H1 (cell line): ENCODE data around the gene MMAB. TPM values are rescaled to one million over a fixed set of nuclear protein-coding genes. Genes with fewer than 3 reads are reported as not detected.

Experiments
- CTCF ChIA-PET: fragments of 300-600 bp; sonication (Branson Sonifier 250); formaldehyde crosslinking; loops from one replicate; lab custom pipeline; 2021; ENCODE audit not compliant: partially characterized antibody; lab: Charles Lee
- POLR2A ChIA-PET: fragments of 300-600 bp; sonication (Branson Sonifier 250); formaldehyde crosslinking; loops from one replicate; lab custom pipeline; 2021; ENCODE audit warnings: inconsistent platforms; ENCODE audit not compliant: partially characterized antibody; lab: Charles Lee
- DNase-seq, 2 experiments: peaks; one replicate each; pipeline versions ENCODE4 v3.0.0 to v3.0.0-alpha.2; 2010 to 2022; ENCODE audit warnings: low spot score in 2 of 2, low read depth in 1 of 2, mixed read lengths in 1 of 2
- FAIRE-seq: peaks from 2 replicates; lab custom pipeline; 2011; peaks lifted over from hg19 to GRCh38; lab: Jason Lieb, UNC
- H2AFZ ChIP-seq: 2 replicates; pipeline ENCODE4 v1.8.1; 2012; ENCODE audit warnings: low read length, inconsistent platforms
- H2AK5ac ChIP-seq: 2 replicates; pipeline ENCODE4 v1.6.1; 2013; ENCODE audit warnings: low read depth, low read length
- H2BK120ac ChIP-seq: replicated peaks from 2 replicates; pipeline ENCODE3; 2013; ENCODE audit warnings: low read depth, low read length, inconsistent platforms
- H2BK12ac ChIP-seq: 2 replicates; pipeline ENCODE4 v1.6.1; 2013; ENCODE audit warnings: low read depth, low read length
- H2BK15ac ChIP-seq: 2 replicates; pipeline ENCODE4 v1.6.1; 2013; ENCODE audit warnings: low read length
- H2BK20ac ChIP-seq: 2 replicates; pipeline ENCODE4 v1.6.1; 2013; ENCODE audit warnings: low read length
- H2BK5ac ChIP-seq: 2 replicates; pipeline ENCODE4 v1.6.1; 2013; ENCODE audit warnings: low read depth, low read length
- H3K14ac ChIP-seq: 2 replicates; pipeline ENCODE4 v1.6.1; 2013; ENCODE audit warnings: inconsistent platforms; ENCODE audit not compliant: insufficient read length
- H3K18ac ChIP-seq: 2 replicates; pipeline ENCODE4 v1.6.1; 2013; ENCODE audit warnings: low read length; ENCODE audit errors: extremely low read depth
- H3K23ac ChIP-seq: 2 replicates; pipeline ENCODE4 v1.6.1; 2013; ENCODE audit warnings: inconsistent platforms; ENCODE audit not compliant: insufficient read length
- H3K23me2 ChIP-seq: 2 replicates; pipeline ENCODE4 v1.6.1; 2013; ENCODE audit warnings: low read depth, low read length
- H3K27ac ChIP-seq: 2 replicates; pipeline ENCODE4 v1.6.1; 2011; ENCODE audit warnings: low read depth, low read length, inconsistent platforms
- H3K27me3 ChIP-seq, 4 experiments: replicated peaks in 1 of 4; 1 replicate in 1 of 4; 2 replicates in 3 of 4; pipeline versions ENCODE4 v1.6.1 to v1.8.1; 2011 to 2013; ENCODE audit warnings: low read length in 3 of 4, mild to moderate bottlenecking in 3 of 4, inconsistent platforms in 2 of 4, mixed read lengths in 2 of 4, moderate library complexity in 1 of 4; ENCODE audit not compliant: control insufficient read depth in 3 of 4, insufficient read depth in 3 of 4; ENCODE audit errors: extremely low read depth in 1 of 4
- H3K36me3 ChIP-seq, 4 experiments: 2 replicates each; pipeline versions ENCODE4 v1.6.1 to v1.8.1; 2011 to 2013; ENCODE audit warnings: mild to moderate bottlenecking in 4 of 4, low read length in 3 of 4, moderate library complexity in 2 of 4, control low read depth in 1 of 4, inconsistent platforms in 1 of 4; ENCODE audit not compliant: insufficient read depth in 4 of 4, control insufficient read depth in 2 of 4
- H3K4ac ChIP-seq: replicated peaks from 2 replicates; pipeline ENCODE3; 2013; ENCODE audit warnings: low read length, low read depth, mixed read lengths, inconsistent platforms; ENCODE audit not compliant: insufficient read length
- H3K4me1 ChIP-seq, 4 experiments: replicated peaks in 1 of 4; 1 replicate in 1 of 4; 2 replicates in 3 of 4; pipeline versions ENCODE4 v1.6.1 to v1.8.1; 2011 to 2013; ENCODE audit warnings: low read length in 3 of 4, inconsistent platforms in 2 of 4, mixed read lengths in 1 of 4; ENCODE audit not compliant: insufficient read depth in 4 of 4, control insufficient read depth in 3 of 4
- H3K4me2 ChIP-seq, 2 experiments: 2 replicates each; pipeline versions ENCODE4 v1.6.1 to v1.8.1; 2011 to 2013; ENCODE audit warnings: low read depth in 2 of 2, low read length in 2 of 2, control low read depth in 1 of 2, inconsistent platforms in 1 of 2, mild to moderate bottlenecking in 1 of 2; ENCODE audit not compliant: insufficient read depth in 1 of 2
- H3K4me3 ChIP-seq, 4 experiments: fragments of 200-600, 300-600 bp in 1 of 4; sonication (generic), shearing (Covaris generic), sonication (Bioruptor Twin) in 1 of 4; 2 replicates each; pipeline versions ENCODE4 v1.5.1 to v1.8.1; 2011 to 2016; ENCODE audit warnings: low read length in 4 of 4, low read depth in 3 of 4, control low read depth in 2 of 4, inconsistent platforms in 2 of 4, mild to moderate bottlenecking in 2 of 4, mixed read lengths in 1 of 4, moderate library complexity in 1 of 4; ENCODE audit not compliant: insufficient read depth in 2 of 4; ENCODE audit errors: extremely low read depth in 1 of 4
- H3K56ac ChIP-seq: replicated peaks from 2 replicates; pipeline ENCODE3; 2013; ENCODE audit warnings: low read depth, mild to moderate bottlenecking, mixed read lengths, low read length, inconsistent platforms; ENCODE audit not compliant: insufficient read length
- H3K79me1 ChIP-seq: 2 replicates; pipeline ENCODE4 v1.6.1; 2013; ENCODE audit warnings: low read depth, low read length, control low read depth
- H3K79me2 ChIP-seq, 2 experiments: 2 replicates each; pipeline versions ENCODE4 v1.6.1 to v1.8.1; 2012 to 2013; ENCODE audit warnings: low read length in 2 of 2, mild to moderate bottlenecking in 2 of 2, inconsistent platforms in 1 of 2; ENCODE audit not compliant: insufficient read depth in 2 of 2, control insufficient read depth in 1 of 2
- H3K9ac ChIP-seq, 4 experiments: replicated peaks in 1 of 4; 1 replicate in 1 of 4; 2 replicates in 3 of 4; pipeline versions ENCODE4 v1.6.1 to v1.8.1; 2011 to 2013; ENCODE audit warnings: low read depth in 3 of 4, low read length in 3 of 4, control low read depth in 2 of 4, mild to moderate bottlenecking in 2 of 4, moderate library complexity in 2 of 4, inconsistent platforms in 1 of 4; ENCODE audit errors: extremely low read depth in 1 of 4
- H3K9me3 ChIP-seq, 2 experiments: 2 replicates each; pipeline versions ENCODE4 v1.6.1 to v1.8.1; 2012 to 2013; ENCODE audit warnings: mild to moderate bottlenecking in 2 of 2, moderate library complexity in 2 of 2, control low read depth in 1 of 2, inconsistent platforms in 1 of 2, low read depth in 1 of 2, low read length in 1 of 2, mixed read lengths in 1 of 2; ENCODE audit not compliant: insufficient read depth in 2 of 2
- H4K20me1 ChIP-seq, 2 experiments: replicated peaks in 1 of 2; 2 replicates each; pipeline versions ENCODE3 to v1.8.1; 2011 to 2013; ENCODE audit warnings: inconsistent platforms in 2 of 2, low read length in 2 of 2, mild to moderate bottlenecking in 1 of 2; ENCODE audit not compliant: insufficient read depth in 2 of 2, control insufficient read depth in 1 of 2
- H4K5ac ChIP-seq: 2 replicates; pipeline ENCODE4 v1.6.1; 2013; ENCODE audit warnings: low read length, low read depth, mixed read lengths, inconsistent platforms; ENCODE audit not compliant: insufficient read length
- H4K8ac ChIP-seq: 2 replicates; pipeline ENCODE4 v1.8.0; 2013; ENCODE audit warnings: mild to moderate bottlenecking, moderate library complexity, low read length, inconsistent platforms; ENCODE audit not compliant: insufficient read depth; ENCODE audit errors: extremely low read depth
- H4K91ac ChIP-seq: replicated peaks from 2 replicates; pipeline ENCODE3; 2013; ENCODE audit warnings: low read length, mixed read lengths, inconsistent platforms; ENCODE audit not compliant: insufficient read length
- BACH1 ChIP-seq: IDR thresholded peaks from 2 replicates; pipeline ENCODE4 v1.6.1; 2012; ENCODE audit warnings: low read length, improper control_type of control experiment
- CEBPB ChIP-seq: IDR thresholded peaks from 2 replicates; pipeline ENCODE4 v1.6.1; 2012; ENCODE audit warnings: low read depth, low read length
- CHD1 ChIP-seq: IDR thresholded peaks from 2 replicates; pipeline ENCODE4 v1.6.1; 2012; ENCODE audit warnings: low read depth, low read length, improper control_type of control experiment
- E2F6 ChIP-seq: IDR thresholded peaks from 2 replicates; pipeline ENCODE4 v1.6.1; 2012; ENCODE audit warnings: inconsistent platforms
- KDM1A ChIP-seq: fragments of 200-600, 300-600 bp; sonication (generic); IDR thresholded peaks from 2 replicates; pipeline ENCODE4 v1.7.1; 2016; ENCODE audit warnings: mild to moderate bottlenecking, low read length, borderline replicate concordance
- MAX ChIP-seq: IDR thresholded peaks from 2 replicates; pipeline ENCODE4 v1.6.1; 2012; ENCODE audit warnings: inconsistent platforms
- PHF8 ChIP-seq: fragments of 200-600 bp; sonication (generic); conservative IDR thresholded peaks from 2 replicates; pipeline ENCODE4 v1.7.1; 2012; ENCODE audit warnings: low read depth, mild to moderate bottlenecking, inconsistent platforms, low read length, moderate library complexity
- RBBP5 ChIP-seq: IDR thresholded peaks from 2 replicates; pipeline ENCODE4 v1.7.1; 2012; ENCODE audit warnings: low read depth, mild to moderate bottlenecking, inconsistent platforms, low read length, moderate library complexity, borderline replicate concordance
- SUZ12 ChIP-seq: fragments of 200-600 bp; sonication (generic); IDR thresholded peaks from 2 replicates; pipeline ENCODE4 v1.6.1; 2012; ENCODE audit warnings: mild to moderate bottlenecking, inconsistent platforms, low read length, moderate library complexity, mixed read lengths
- TBP ChIP-seq: IDR thresholded peaks from 2 replicates; pipeline ENCODE4 v1.6.1; 2011; ENCODE audit warnings: low read depth, low read length, improper control_type of control experiment
- WGBS, 2 experiments: shearing (Covaris generic) in 1 of 2; methylation state at CpG; one replicate each; pipeline versions ENCODE4 v1.1.6 to v1.1.7; 2013 to 2015; ENCODE audit warnings: low lambda C conversion rate in 2 of 2, mixed read lengths in 2 of 2, inconsistent platforms in 1 of 2, low coverage in 1 of 2, missing lambda C conversion rate in 1 of 2; ENCODE audit not compliant: insufficient replicate concordance in 2 of 2, insufficient coverage in 1 of 2, insufficient read length in 1 of 2; ENCODE audit errors: extremely low coverage in 1 of 2, missing lambda C conversion rate in 1 of 2; 5-methylcytosine and 5-hydroxymethylcytosine counted together
- polyA plus RNA-seq, 7 experiments: library from polyadenylated mRNA; depleted of rRNA in 3 of 7; stranded (reverse) in 5 of 7; unstranded in 2 of 7; fragments of >200 nt in 5 of 7; fragments of 200-250 nt in 2 of 7; gene quantifications; 1 replicate in 5 of 7; 2 replicates in 1 of 7; 4 replicates in 1 of 7; pipeline versions ENCODE4 v1.2.1 to v1.2.3, GENCODE V29; 2011 to 2013; ENCODE audit warnings: missing spikeins in 2 of 7, mixed read lengths in 2 of 7
- total RNA-seq: library from RNA; stranded (reverse); fragmentation: NEBNext Ultra II Directional; extraction: Animal tissue kit (Norgen Biotek cat#: 25700); gene quantifications from 2 replicates; pipeline ENCODE4 v1.2.1, GENCODE V29; 2021

Gene MMAB
- total and polyA plus RNA-seq, 2 of the 8 experiments (the other 6 are each of a cell fraction or from before 2014, with no cell fraction given): 12.9 to 18.5 TPM

GRCh38 chr12:109608793-109609192 is 35.5 kb upstream of the MMAB start:
- TF ChIP-seq TBP (no peak), RBBP5 (no peak), MAX (no peak), CEBPB (no peak), KDM1A (no peak), PHF8 (no peak), BACH1 (no peak), E2F6 (no peak), SUZ12 (no peak), CHD1 (no peak)
- Histone ChIP-seq H3K36me3 (no peaks in the 10 kb centered on the region), H3K23me2 (no peaks in the 10 kb centered on the region), H2AFZ (no peak overlapping the region), H2BK20ac (no peak overlapping the region), H3K56ac (no peak overlapping the region), H3K27ac (no peak overlapping the region), H3K4me2 (no peak overlapping the region), H2BK15ac (no peak overlapping the region), H4K20me1 (no peaks in the 10 kb centered on the region), H3K9me3 (no peaks in the 10 kb centered on the region), H2BK12ac (no peak overlapping the region), H3K79me2 (no peaks in the 10 kb centered on the region), H3K27me3 (0 out of 7 replicates have a peak, but pooled peaks cover 0 to 2% (median 0%) of the 10 kb centered on the region in 4 experiments), H3K4ac (no peak overlapping the region), H2AK5ac (no peak overlapping the region), H3K4me1 (peaks cover 0 to 7% (median 1%) of the 10 kb centered on the region in 4 experiments; a peak in 5 of 7 replicates), H3K79me1 (no peaks in the 10 kb centered on the region), H3K18ac (no peak overlapping the region), H4K5ac (no peak overlapping the region), H3K14ac (no peak overlapping the region), H4K91ac (no peak overlapping the region), H3K23ac (no peak overlapping the region), H2BK120ac (no peak overlapping the region), H3K9ac (no peak overlapping the region), H2BK5ac (no peak overlapping the region), H3K4me3 (no peak overlapping the region), H4K8ac (no peak overlapping the region)
- CTCF ChIA-PET: interaction anchor here (0.8 to 5.7 kb wide), 5 partner anchors 11 to 157 kb away, joined by 3 to 37 read pairs (median 4); no protein-coding TSS in a partner anchor
- DNase-seq: no peak
- POLR2A ChIA-PET: interaction anchor here (0.9 kb wide), 1 partner anchor 18 kb away, joined by 3 read pairs; no protein-coding TSS in a partner anchor
- 90% methylated on average over 3 of the region's 3 CpGs; no CpG with 5 or more reads in 1 of the 2 experiments for WGBS, 2 experiments
- FAIRE-seq: no peak
